AG09319 (cell line): Measurements from ENCODE around the gene FGF4.

Experiments
- DNase-seq: peaks from one replicate; pipeline ENCODE4 v3.0.0-alpha.2; 2010; ENCODE audit warnings: low read depth; ENCODE audit errors: extremely low read depth
- TF ChIP-seq, protein P1 (sequence below): IDR thresholded peaks from 2 replicates; pipeline ENCODE4 v1.5.1; 2011; ENCODE audit warnings: low read depth, mild to moderate bottlenecking, inconsistent platforms, low read length, moderate library complexity

FGF4 gene

DNA sequence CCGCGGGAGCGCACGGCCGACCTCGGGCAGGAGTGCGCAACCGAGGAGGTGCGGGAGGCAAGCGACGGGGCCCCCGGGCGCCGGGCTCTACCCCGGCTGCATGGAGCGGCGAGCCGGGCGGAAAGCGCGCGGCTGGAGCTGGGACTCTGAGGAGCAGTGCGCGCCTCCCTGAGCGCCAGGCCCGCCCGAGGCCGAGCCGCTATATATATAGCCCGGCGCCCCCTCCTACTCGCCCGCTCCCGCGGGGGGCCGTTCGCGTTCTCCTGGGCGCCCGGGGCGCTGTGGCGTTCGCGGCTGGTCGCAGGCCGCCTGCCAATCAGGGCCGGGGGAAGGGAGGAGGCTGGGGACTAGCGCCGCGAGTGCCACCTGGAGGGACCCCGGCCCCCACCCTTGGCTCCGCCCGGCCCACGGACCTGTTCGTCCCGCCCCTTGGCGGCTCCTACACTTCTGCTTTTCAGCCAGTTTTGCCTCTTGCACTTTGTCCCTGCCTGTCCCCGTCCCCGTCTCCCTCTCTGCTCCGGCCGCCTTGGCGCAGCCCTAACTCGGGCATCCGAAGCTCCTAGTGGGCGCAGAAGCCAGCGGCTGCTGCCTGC, at the start of gene FGF4:
TSS of gene FGF4 (minus strand) at position 179 of the 593 bp plus-strand sequence. CDS start 257 bp downstream, outside the sequence.
- TF ChIP-seq, protein P1, sequence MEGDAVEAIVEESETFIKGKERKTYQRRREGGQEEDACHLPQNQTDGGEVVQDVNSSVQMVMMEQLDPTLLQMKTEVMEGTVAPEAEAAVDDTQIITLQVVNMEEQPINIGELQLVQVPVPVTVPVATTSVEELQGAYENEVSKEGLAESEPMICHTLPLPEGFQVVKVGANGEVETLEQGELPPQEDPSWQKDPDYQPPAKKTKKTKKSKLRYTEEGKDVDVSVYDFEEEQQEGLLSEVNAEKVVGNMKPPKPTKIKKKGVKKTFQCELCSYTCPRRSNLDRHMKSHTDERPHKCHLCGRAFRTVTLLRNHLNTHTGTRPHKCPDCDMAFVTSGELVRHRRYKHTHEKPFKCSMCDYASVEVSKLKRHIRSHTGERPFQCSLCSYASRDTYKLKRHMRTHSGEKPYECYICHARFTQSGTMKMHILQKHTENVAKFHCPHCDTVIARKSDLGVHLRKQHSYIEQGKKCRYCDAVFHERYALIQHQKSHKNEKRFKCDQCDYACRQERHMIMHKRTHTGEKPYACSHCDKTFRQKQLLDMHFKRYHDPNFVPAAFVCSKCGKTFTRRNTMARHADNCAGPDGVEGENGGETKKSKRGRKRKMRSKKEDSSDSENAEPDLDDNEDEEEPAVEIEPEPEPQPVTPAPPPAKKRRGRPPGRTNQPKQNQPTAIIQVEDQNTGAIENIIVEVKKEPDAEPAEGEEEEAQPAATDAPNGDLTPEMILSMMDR: no peak
- no peak for DNase-seq

GRCh38 chr11:69823641-69824265, 48.6 kb upstream of the FGF4 start:
- TF ChIP-seq, protein P1: no peak

DNA sequence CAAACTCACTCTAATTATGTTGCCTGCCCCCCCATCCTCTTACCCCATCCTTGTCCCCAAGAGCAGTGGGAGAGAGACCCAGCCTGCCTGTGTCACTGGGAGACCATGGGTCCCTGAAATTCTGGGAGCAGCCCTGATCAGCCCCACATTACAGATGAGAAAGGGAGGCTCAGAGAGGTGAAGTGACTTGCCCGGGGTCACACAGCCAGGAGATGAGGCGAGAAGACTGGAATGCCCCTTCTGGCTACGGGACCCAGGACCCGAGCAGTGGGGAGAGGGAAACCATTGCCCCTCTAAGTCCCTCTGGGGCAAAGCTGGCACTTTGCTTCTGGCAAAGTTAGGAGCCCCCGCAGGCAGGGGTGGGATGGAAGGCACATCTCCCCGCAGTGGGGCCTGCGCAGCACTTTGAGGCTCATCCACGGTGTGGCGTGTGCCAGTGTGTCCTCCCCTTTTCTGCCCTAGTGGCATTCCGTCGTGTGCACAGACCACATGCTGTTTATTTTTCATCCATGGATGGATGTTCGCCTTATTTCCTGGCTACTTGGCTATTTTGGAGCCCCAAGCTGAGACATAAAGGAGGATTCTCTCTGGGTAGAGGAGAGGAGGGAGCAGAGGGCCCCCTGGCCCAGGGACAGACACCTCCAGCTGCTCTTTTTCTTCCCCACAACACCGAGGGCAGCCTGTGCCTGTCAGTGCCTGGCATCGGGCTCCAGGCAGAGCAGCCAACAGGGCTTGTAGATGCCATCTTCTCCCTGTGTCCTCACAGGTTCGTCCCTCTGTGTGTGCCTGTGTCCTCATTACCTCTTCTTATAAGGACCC, 47.7 kb upstream of the FGF4 start:
- no peak for DNase-seq
- TF ChIP-seq, protein P1: no peak

More at GRCh38 chr11:69823641-69824265, 48.6 kb upstream of the FGF4 start:
- no peak for DNase-seq

DNA sequence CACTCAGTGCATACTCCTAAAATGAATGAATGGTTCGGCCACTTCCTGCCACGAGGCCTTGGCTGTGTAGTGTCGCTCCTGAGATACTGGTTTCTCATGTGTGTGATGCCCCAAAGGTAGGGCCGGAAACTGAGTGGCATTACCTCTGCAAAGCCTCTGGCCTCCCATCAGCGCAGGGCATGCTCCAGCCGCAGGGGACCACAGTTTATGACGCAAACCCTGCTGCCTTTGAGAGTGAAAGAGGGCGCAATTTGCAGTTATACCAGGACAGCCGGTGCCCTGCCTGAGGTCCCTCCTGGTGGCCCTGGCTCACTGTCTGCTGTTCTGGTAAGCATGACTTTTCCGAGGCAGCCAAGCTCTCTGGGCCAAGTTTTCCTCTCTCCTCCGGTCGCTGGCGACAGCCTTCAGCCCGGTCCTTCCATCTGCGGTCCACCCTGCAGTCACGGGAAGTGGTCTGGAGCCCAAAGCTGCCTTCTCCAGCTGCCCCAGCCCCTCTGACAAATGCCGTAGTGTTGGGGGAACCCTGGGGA, 46.4 kb upstream of the FGF4 start:
- TF ChIP-seq, protein P1: no peak
- DNase-seq: no peak

- no peak for DNase-seq
- TF ChIP-seq, protein P1: no peak
Measured at GRCh38 chr11:69820441-69820840, 45.3 kb upstream of the FGF4 start.

GRCh38 chr11:69819541-69820070, 44.5 kb upstream of the FGF4 start:
- DNase-seq: no peak
- TF ChIP-seq, protein P1: no peak
